ENCODE results near the gene PNLIPRP2. TPM values are rescaled to one million over a fixed set of nuclear protein-coding genes. Genes with fewer than 3 reads are reported as not detected.

The PNLIPRP2 gene
- total RNA-seq, 1 donor from 2014 or later = not detected

GRCh38 chr10:116671274-116671926 lies 50.6 kb downstream of the PNLIPRP2 start:
- no peak overlapping the region for H2AFZ ChIP-seq (ENCODE audit: low read depth, low read length)
- Mint-ChIP-seq H3K9me3 (ENCODE audit: unreplicated experiment) (peaks cover 7% of the 10 kb centered on the region), H3K36me3 (ENCODE audit: low read depth, unreplicated experiment) (peaks cover 10% of the 10 kb centered on the region), H3K27me3 (ENCODE audit: low read depth, unreplicated experiment) (peaks cover 11% of the 10 kb centered on the region), H3K27ac (ENCODE audit: unreplicated experiment) (no peak overlapping the region), H3K4me3 (ENCODE audit: unreplicated experiment) (peak overlapping the region; percentile 7), H3K4me1 (ENCODE audit: low read depth, unreplicated experiment) (peaks cover 10% of the 10 kb centered on the region)
- no peaks in the 10 kb centered on the region for H4K20me1 ChIP-seq (ENCODE audit: insufficient read depth, low read length)
- H3K36me3 ChIP-seq (ENCODE audit: insufficient read depth, low read length) = peaks cover 4% of the 10 kb centered on the region
- no peak overlapping the region for H3K27ac ChIP-seq (ENCODE audit: low read depth, low read length)
- TF ChIP-seq CTCF (IDR thresholded peaks at IDR 0.05; ENCODE audit: insufficient read depth, low read depth, low read length) = no peak
- no peak for TF ChIP-seq EZH2 (IDR thresholded peaks at IDR 0.05; ENCODE audit: insufficient read depth, low read length)
- H3K9me3 ChIP-seq (ENCODE audit: insufficient read depth, low read depth, low read length) = no peaks in the 10 kb centered on the region
- peak; percentile 22 for DNase-seq (ENCODE audit: low read depth)
- H3K4me1 ChIP-seq (ENCODE audit: insufficient read depth, low read length) = peaks cover 4% of the 10 kb centered on the region
- H3K9ac ChIP-seq (ENCODE audit: low read length) = no peak overlapping the region
- peak; percentile 72 for FAIRE-seq
- H3K27me3 ChIP-seq (ENCODE audit: insufficient read depth, low read length) = no peaks in the 10 kb centered on the region
- peak overlapping the region; percentile 34 for H3K4me2 ChIP-seq (ENCODE audit: low read length)
- no peaks in the 10 kb centered on the region for H3K79me2 ChIP-seq (ENCODE audit: insufficient read depth, low read length)
- H3K4me3 ChIP-seq (ENCODE audit: insufficient read depth, low read depth, low read length) = no peak overlapping the region

DNA sequence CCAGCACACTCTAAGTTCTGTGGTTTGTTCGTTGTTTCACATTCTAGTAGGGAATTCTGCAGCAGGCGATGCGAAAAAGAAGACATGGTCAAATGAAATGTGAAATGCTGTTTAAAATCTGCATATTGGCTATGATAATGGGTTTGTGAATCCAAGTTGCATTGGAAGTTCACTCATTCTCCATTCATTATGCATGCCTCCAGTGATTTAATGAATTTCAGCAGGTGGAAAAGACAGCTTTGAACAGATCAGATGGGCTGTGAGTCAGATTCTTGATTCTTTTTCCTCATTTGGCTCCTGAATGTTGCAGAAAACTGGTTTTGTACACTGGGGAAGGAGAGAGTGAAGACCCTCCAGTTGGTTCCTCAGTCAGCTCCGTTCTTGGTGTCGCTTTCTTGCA lies 52.1 kb downstream of the PNLIPRP2 start:
- H3K9ac ChIP-seq (ENCODE audit: low read length) = no peak overlapping the region
- H3K9me3 ChIP-seq (ENCODE audit: insufficient read depth, low read depth, low read length) = no peaks in the 10 kb centered on the region
- peaks cover 4% of the 10 kb centered on the region for H3K4me1 ChIP-seq (ENCODE audit: insufficient read depth, low read length)
- Mint-ChIP-seq H3K36me3 (ENCODE audit: low read depth, unreplicated experiment) (peaks cover 13% of the 10 kb centered on the region), H3K27me3 (ENCODE audit: low read depth, unreplicated experiment) (peaks cover 11% of the 10 kb centered on the region), H3K27ac (ENCODE audit: unreplicated experiment) (no peak overlapping the region), H3K4me3 (ENCODE audit: unreplicated experiment) (no peak overlapping the region), H3K9me3 (ENCODE audit: unreplicated experiment) (peaks cover 1% of the 10 kb centered on the region), H3K4me1 (ENCODE audit: low read depth, unreplicated experiment) (peaks cover 10% of the 10 kb centered on the region)
- H3K27ac ChIP-seq (ENCODE audit: low read depth, low read length) = no peak overlapping the region
- no peaks in the 10 kb centered on the region for H3K79me2 ChIP-seq (ENCODE audit: insufficient read depth, low read length)
- H3K36me3 ChIP-seq (ENCODE audit: insufficient read depth, low read length) = peaks cover 4% of the 10 kb centered on the region
- no peak for TF ChIP-seq EZH2 (IDR thresholded peaks at IDR 0.05; ENCODE audit: insufficient read depth, low read length)
- TF ChIP-seq CTCF (IDR thresholded peaks at IDR 0.05; ENCODE audit: insufficient read depth, low read depth, low read length) = no peak
- no peak for FAIRE-seq
- H3K4me2 ChIP-seq (ENCODE audit: low read length) = no peak overlapping the region
- DNase-seq (ENCODE audit: low read depth) = no peak
- no peak overlapping the region for H3K4me3 ChIP-seq (ENCODE audit: insufficient read depth, low read depth, low read length)
- no peaks in the 10 kb centered on the region for H3K27me3 ChIP-seq (ENCODE audit: insufficient read depth, low read length)
- no peak overlapping the region for H2AFZ ChIP-seq (ENCODE audit: low read depth, low read length)
- no peaks in the 10 kb centered on the region for H4K20me1 ChIP-seq (ENCODE audit: insufficient read depth, low read length)

DNA sequence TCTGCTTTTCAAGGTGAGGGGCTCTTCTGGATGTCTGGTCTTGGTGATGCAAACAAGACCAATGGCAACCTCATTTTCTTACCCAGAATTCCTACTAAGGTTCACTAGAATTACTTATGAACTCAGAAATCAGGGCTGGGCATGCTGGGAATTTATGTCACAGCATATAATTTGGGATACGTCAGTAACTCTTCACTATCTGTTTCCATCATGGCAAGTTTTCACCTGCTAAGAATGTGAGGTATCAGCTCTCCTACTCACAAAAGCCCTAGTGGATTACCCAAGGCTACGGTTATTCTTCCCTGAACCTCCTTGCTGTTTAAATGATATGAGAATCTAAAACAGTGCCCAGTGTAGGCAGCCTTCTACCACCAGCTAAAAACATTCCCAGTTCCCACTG lies 53.1 kb downstream of the PNLIPRP2 start:
- Histone ChIP-seq H3K79me2 (ENCODE audit: insufficient read depth, low read length) (no peaks in the 10 kb centered on the region), H4K20me1 (ENCODE audit: insufficient read depth, low read length) (no peaks in the 10 kb centered on the region), H3K27ac (ENCODE audit: low read depth, low read length) (no peak overlapping the region), H3K27me3 (ENCODE audit: insufficient read depth, low read length) (no peaks in the 10 kb centered on the region), H3K4me2 (ENCODE audit: low read length) (no peak overlapping the region), H2AFZ (ENCODE audit: low read depth, low read length) (no peak overlapping the region), H3K9me3 (ENCODE audit: insufficient read depth, low read depth, low read length) (no peaks in the 10 kb centered on the region), H3K9ac (ENCODE audit: low read length) (no peak overlapping the region), H3K4me3 (ENCODE audit: insufficient read depth, low read depth, low read length) (no peak overlapping the region), H3K36me3 (ENCODE audit: insufficient read depth, low read length) (peaks cover 4% of the 10 kb centered on the region), H3K4me1 (ENCODE audit: insufficient read depth, low read length) (peaks cover 4% of the 10 kb centered on the region)
- no peak for FAIRE-seq
- peaks cover 1% of the 10 kb centered on the region for H3K9me3 Mint-ChIP-seq (ENCODE audit: unreplicated experiment)
- peaks cover 10% of the 10 kb centered on the region for H3K4me1 Mint-ChIP-seq (ENCODE audit: low read depth, unreplicated experiment)
- TF ChIP-seq CTCF (IDR thresholded peaks at IDR 0.05; ENCODE audit: insufficient read depth, low read depth, low read length) (no peak), EZH2 (IDR thresholded peaks at IDR 0.05; ENCODE audit: insufficient read depth, low read length) (no peak)
- peaks cover 13% of the 10 kb centered on the region for H3K36me3 Mint-ChIP-seq (ENCODE audit: low read depth, unreplicated experiment)
- DNase-seq (ENCODE audit: low read depth) = no peak
- H3K4me3 Mint-ChIP-seq (ENCODE audit: unreplicated experiment) = no peak overlapping the region
- no peak overlapping the region for H3K27ac Mint-ChIP-seq (ENCODE audit: unreplicated experiment)
- peaks cover 11% of the 10 kb centered on the region for H3K27me3 Mint-ChIP-seq (ENCODE audit: low read depth, unreplicated experiment)
